K562 (cell line): ENCODE data around the gene ZSCAN2. TPM values are rescaled to one million over a fixed set of nuclear protein-coding genes. Genes with fewer than 3 reads are reported as not detected.

Experiments used
- MECOM ChIP-seq: fragments of 250-450 bp; sonication (Bioruptor Pico); IDR thresholded peaks from 2 replicates; pipeline ENCODE4 v1.8.0; 2022; ENCODE audit warnings: inconsistent platforms
- MTA1 ChIP-seq: fragments of 450-650 bp; IDR thresholded peaks from 2 replicates; pipeline ENCODE4 v1.6.1; 2017; ENCODE audit warnings: borderline replicate concordance
- MYC ChIP-seq, 2 experiments: fragments of 250-450 bp in 1 of 2; sonication (Bioruptor Pico) in 1 of 2; IDR thresholded peaks; 2 replicates each; pipeline versions ENCODE4 v1.5.1 to v1.6.1; 2012 to 2021; ENCODE audit warnings: low read depth in 2 of 2, borderline replicate concordance in 1 of 2, improper control_type of control experiment in 1 of 2, low read length in 1 of 2, mild to moderate bottlenecking in 1 of 2, moderate library complexity in 1 of 2
- PML ChIP-seq: IDR thresholded peaks from 2 replicates; pipeline ENCODE4 v1.6.1; 2012; ENCODE audit warnings: low read length, inconsistent platforms
- TAL1 ChIP-seq: fragments of 450-650 bp; IDR thresholded peaks from 2 replicates; pipeline ENCODE4 v1.6.1; 2016; ENCODE audit warnings: mild to moderate bottlenecking
- polyA plus RNA-seq, 8 experiments: library from polyadenylated mRNA; depleted of rRNA in 4 of 8; stranded (reverse) in 5 of 8; unstranded in 3 of 8; fragments of >200 nt; fragmentation: Nextera tagmentation in 2 of 8; fragmentation: Illumina TruSeq in 1 of 8; extraction: Ambion mirVana in 2 of 8; extraction: Trizol in 1 of 8; gene quantifications; 2 replicates each; pipeline versions ENCODE4 v1.2.1 to v1.2.3, GENCODE V29; 2011 to 2014; ENCODE audit warnings: inconsistent platforms in 1 of 8, missing spikeins in 1 of 8
- total RNA-seq, 7 experiments: library from RNA; depleted of rRNA in 6 of 7; stranded (reverse); fragments of >200 nt in 6 of 7; fragmentation: Illumina TruSeq in 2 of 7; extraction: Trizol in 2 of 7; gene quantifications; 2 replicates each; pipeline versions ENCODE4 v1.2.1 to v1.2.3, GENCODE V29; 2011 to 2021; ENCODE audit warnings: low replicate concordance in 1 of 7
- TF ChIP-seq, protein P1 (sequence below): fragments of 250-450 bp; sonication (Bioruptor Pico); IDR thresholded peaks from 2 replicates; pipeline ENCODE4 v1.5.1; 2021; ENCODE audit warnings: mild to moderate bottlenecking
- TF ChIP-seq, protein P2 (sequence below): fragments of 450-650 bp; IDR thresholded peaks from 2 replicates; pipeline ENCODE4 v1.6.1; 2016; ENCODE audit warnings: mild to moderate bottlenecking, moderate library complexity
- TF ChIP-seq, protein P3 (sequence below), 2 experiments: fragments of 450-650 bp in 1 of 2; IDR thresholded peaks; 2 replicates each; pipeline ENCODE4 v1.6.1; 2011 to 2017; ENCODE audit warnings: low read depth in 2 of 2, antibody characterized with exemption in 1 of 2, borderline replicate concordance in 1 of 2, low read length in 1 of 2, mild to moderate bottlenecking in 1 of 2, mixed read lengths in 1 of 2; ENCODE audit not compliant: control insufficient read depth in 1 of 2
- TF ChIP-seq, protein P4 (sequence below): sonication (generic); formaldehyde crosslinking; IDR thresholded peaks from 2 replicates; pipeline ENCODE4 v1.8.1; 2023; ENCODE audit warnings: mild to moderate bottlenecking, missing genetic modification reagents

ZSCAN2 gene
- total and polyA plus RNA-seq, 9 of the 15 experiments (the other 6 are each of a cell fraction or from before 2014, with no cell fraction given): 1.7 to 14.2 (median 6.6) TPM

DNA sequence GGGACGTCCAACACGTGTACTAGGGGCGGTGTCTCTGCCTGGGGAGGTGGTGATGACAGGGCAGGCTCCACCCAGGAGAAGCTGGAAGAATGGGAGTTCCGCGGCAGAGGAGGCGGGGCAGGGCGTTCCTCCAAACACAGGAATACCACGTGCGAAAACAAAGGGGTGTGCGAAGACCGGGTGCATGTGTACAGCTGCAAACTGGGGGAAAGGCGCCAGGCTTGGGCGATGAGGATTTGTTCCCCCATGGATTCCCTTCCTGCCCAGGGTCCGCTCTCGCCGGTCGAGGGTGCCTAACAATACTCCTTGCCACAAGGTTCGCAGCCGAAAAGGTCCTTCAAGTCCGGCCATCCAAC, 500 bp upstream of the ZSCAN2 start (continued):
- TF ChIP-seq, protein P1, sequence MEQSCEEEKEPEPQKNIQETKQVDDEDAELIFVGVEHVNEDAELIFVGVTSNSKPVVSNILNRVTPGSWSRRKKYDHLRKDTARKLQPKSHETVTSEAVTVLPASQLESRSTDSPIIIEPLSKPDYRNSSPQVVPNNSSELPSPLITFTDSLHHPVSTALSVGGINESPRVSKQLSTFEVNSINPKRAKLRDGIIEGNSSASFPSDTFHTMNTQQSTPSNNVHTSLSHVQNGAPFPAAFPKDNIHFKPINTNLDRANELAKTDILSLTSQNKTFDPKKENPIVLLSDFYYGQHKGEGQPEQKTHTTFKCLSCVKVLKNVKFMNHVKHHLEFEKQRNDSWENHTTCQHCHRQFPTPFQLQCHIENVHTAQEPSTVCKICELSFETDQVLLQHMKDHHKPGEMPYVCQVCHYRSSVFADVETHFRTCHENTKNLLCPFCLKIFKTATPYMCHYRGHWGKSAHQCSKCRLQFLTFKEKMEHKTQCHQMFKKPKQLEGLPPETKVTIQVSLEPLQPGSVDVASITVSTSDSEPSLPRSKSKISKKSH (CRISPR knock-in tag): no peak
- TF ChIP-seq TAL1 (no peak), PML (no peak), MTA1 (no peak), MECOM (CRISPR knock-in tag) (0 out of 2 replicates have a peak, but pooled peaks have one; percentile 26), MYC (IDR thresholded peaks at IDR 0.05; ENCODE audit: low read depth, low read length) (peak; percentile 68; the same call in 1 of the 2 replicates), MYC (CRISPR knock-in tag; IDR thresholded peaks at IDR 0.05; ENCODE audit: borderline replicate concordance, low read depth) (no peak)
- TF ChIP-seq, protein P2, sequence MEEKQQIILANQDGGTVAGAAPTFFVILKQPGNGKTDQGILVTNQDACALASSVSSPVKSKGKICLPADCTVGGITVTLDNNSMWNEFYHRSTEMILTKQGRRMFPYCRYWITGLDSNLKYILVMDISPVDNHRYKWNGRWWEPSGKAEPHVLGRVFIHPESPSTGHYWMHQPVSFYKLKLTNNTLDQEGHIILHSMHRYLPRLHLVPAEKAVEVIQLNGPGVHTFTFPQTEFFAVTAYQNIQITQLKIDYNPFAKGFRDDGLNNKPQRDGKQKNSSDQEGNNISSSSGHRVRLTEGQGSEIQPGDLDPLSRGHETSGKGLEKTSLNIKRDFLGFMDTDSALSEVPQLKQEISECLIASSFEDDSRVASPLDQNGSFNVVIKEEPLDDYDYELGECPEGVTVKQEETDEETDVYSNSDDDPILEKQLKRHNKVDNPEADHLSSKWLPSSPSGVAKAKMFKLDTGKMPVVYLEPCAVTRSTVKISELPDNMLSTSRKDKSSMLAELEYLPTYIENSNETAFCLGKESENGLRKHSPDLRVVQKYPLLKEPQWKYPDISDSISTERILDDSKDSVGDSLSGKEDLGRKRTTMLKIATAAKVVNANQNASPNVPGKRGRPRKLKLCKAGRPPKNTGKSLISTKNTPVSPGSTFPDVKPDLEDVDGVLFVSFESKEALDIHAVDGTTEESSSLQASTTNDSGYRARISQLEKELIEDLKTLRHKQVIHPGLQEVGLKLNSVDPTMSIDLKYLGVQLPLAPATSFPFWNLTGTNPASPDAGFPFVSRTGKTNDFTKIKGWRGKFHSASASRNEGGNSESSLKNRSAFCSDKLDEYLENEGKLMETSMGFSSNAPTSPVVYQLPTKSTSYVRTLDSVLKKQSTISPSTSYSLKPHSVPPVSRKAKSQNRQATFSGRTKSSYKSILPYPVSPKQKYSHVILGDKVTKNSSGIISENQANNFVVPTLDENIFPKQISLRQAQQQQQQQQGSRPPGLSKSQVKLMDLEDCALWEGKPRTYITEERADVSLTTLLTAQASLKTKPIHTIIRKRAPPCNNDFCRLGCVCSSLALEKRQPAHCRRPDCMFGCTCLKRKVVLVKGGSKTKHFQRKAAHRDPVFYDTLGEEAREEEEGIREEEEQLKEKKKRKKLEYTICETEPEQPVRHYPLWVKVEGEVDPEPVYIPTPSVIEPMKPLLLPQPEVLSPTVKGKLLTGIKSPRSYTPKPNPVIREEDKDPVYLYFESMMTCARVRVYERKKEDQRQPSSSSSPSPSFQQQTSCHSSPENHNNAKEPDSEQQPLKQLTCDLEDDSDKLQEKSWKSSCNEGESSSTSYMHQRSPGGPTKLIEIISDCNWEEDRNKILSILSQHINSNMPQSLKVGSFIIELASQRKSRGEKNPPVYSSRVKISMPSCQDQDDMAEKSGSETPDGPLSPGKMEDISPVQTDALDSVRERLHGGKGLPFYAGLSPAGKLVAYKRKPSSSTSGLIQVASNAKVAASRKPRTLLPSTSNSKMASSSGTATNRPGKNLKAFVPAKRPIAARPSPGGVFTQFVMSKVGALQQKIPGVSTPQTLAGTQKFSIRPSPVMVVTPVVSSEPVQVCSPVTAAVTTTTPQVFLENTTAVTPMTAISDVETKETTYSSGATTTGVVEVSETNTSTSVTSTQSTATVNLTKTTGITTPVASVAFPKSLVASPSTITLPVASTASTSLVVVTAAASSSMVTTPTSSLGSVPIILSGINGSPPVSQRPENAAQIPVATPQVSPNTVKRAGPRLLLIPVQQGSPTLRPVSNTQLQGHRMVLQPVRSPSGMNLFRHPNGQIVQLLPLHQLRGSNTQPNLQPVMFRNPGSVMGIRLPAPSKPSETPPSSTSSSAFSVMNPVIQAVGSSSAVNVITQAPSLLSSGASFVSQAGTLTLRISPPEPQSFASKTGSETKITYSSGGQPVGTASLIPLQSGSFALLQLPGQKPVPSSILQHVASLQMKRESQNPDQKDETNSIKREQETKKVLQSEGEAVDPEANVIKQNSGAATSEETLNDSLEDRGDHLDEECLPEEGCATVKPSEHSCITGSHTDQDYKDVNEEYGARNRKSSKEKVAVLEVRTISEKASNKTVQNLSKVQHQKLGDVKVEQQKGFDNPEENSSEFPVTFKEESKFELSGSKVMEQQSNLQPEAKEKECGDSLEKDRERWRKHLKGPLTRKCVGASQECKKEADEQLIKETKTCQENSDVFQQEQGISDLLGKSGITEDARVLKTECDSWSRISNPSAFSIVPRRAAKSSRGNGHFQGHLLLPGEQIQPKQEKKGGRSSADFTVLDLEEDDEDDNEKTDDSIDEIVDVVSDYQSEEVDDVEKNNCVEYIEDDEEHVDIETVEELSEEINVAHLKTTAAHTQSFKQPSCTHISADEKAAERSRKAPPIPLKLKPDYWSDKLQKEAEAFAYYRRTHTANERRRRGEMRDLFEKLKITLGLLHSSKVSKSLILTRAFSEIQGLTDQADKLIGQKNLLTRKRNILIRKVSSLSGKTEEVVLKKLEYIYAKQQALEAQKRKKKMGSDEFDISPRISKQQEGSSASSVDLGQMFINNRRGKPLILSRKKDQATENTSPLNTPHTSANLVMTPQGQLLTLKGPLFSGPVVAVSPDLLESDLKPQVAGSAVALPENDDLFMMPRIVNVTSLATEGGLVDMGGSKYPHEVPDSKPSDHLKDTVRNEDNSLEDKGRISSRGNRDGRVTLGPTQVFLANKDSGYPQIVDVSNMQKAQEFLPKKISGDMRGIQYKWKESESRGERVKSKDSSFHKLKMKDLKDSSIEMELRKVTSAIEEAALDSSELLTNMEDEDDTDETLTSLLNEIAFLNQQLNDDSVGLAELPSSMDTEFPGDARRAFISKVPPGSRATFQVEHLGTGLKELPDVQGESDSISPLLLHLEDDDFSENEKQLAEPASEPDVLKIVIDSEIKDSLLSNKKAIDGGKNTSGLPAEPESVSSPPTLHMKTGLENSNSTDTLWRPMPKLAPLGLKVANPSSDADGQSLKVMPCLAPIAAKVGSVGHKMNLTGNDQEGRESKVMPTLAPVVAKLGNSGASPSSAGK: peak; percentile 98
- TF ChIP-seq, protein P3, sequence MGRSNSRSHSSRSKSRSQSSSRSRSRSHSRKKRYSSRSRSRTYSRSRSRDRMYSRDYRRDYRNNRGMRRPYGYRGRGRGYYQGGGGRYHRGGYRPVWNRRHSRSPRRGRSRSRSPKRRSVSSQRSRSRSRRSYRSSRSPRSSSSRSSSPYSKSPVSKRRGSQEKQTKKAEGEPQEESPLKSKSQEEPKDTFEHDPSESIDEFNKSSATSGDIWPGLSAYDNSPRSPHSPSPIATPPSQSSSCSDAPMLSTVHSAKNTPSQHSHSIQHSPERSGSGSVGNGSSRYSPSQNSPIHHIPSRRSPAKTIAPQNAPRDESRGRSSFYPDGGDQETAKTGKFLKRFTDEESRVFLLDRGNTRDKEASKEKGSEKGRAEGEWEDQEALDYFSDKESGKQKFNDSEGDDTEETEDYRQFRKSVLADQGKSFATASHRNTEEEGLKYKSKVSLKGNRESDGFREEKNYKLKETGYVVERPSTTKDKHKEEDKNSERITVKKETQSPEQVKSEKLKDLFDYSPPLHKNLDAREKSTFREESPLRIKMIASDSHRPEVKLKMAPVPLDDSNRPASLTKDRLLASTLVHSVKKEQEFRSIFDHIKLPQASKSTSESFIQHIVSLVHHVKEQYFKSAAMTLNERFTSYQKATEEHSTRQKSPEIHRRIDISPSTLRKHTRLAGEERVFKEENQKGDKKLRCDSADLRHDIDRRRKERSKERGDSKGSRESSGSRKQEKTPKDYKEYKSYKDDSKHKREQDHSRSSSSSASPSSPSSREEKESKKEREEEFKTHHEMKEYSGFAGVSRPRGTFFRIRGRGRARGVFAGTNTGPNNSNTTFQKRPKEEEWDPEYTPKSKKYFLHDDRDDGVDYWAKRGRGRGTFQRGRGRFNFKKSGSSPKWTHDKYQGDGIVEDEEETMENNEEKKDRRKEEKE (IDR thresholded peaks at IDR 0.05; ENCODE audit: borderline replicate concordance in 1 of 2, control insufficient read depth in 1 of 2, low read depth in 2 of 2, low read length in 1 of 2): no peak
- TF ChIP-seq, protein P4, sequence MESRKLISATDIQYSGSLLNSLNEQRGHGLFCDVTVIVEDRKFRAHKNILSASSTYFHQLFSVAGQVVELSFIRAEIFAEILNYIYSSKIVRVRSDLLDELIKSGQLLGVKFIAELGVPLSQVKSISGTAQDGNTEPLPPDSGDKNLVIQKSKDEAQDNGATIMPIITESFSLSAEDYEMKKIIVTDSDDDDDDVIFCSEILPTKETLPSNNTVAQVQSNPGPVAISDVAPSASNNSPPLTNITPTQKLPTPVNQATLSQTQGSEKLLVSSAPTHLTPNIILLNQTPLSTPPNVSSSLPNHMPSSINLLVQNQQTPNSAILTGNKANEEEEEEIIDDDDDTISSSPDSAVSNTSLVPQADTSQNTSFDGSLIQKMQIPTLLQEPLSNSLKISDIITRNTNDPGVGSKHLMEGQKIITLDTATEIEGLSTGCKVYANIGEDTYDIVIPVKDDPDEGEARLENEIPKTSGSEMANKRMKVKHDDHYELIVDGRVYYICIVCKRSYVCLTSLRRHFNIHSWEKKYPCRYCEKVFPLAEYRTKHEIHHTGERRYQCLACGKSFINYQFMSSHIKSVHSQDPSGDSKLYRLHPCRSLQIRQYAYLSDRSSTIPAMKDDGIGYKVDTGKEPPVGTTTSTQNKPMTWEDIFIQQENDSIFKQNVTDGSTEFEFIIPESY (CRISPR knock-in tag): no peak
